ENCODE data around the gene PEX7. TPM values are rescaled to one million over a fixed set of nuclear protein-coding genes. Genes with fewer than 3 reads are reported as not detected.

The PEX7 gene
- total RNA-seq, 2 donors from 2014 or later, result 8.9 to 17.9 TPM

DNA sequence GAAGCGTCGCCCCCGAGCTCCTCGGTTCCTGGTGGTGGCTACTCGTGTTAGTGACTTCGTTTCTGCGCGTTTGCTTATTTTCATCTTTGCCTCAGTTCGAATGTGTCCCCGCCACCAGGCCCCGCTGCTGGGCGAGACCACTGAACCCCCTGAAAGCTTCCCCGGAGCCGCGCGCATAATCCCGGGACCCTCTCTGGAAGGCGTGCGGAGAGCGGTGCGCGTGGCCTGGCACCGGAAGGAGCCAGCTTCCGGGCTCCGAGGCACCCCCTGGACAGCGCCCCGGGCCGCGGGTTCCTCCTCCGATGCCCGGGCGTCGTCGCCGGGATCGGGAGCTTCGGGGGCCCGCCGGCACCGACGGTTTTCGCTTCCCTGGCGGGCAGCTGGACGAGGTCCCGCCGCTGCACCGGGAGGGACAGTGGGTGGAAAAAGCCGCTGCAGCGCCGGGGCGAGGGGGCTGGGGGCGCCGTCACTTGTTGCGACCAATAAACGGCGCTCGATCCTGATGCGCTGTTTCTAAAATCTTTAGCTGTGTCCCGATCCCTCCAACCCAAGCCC is 99.1 kb downstream of the PEX7 start:
- Histone ChIP-seq H3K4me1 (peaks cover 36% of the 10 kb centered on the region), H3K27ac (no peak overlapping the region), H3K4me3 (peak overlapping the region; percentile 34 to 41), H3K9me3 (no peaks in the 10 kb centered on the region), H3K27me3 (peaks cover 0 to 12% of the 10 kb centered on the region in 2 donors), H3K36me3 (replicated peaks in 1 of 2; ENCODE audit: insufficient read depth in 1 of 2, low read depth in 2 of 2) (no peaks in the 10 kb centered on the region)
- TF ChIP-seq POLR2A (IDR thresholded peaks at IDR 0.05), result no peak
- TF ChIP-seq, protein P1, sequence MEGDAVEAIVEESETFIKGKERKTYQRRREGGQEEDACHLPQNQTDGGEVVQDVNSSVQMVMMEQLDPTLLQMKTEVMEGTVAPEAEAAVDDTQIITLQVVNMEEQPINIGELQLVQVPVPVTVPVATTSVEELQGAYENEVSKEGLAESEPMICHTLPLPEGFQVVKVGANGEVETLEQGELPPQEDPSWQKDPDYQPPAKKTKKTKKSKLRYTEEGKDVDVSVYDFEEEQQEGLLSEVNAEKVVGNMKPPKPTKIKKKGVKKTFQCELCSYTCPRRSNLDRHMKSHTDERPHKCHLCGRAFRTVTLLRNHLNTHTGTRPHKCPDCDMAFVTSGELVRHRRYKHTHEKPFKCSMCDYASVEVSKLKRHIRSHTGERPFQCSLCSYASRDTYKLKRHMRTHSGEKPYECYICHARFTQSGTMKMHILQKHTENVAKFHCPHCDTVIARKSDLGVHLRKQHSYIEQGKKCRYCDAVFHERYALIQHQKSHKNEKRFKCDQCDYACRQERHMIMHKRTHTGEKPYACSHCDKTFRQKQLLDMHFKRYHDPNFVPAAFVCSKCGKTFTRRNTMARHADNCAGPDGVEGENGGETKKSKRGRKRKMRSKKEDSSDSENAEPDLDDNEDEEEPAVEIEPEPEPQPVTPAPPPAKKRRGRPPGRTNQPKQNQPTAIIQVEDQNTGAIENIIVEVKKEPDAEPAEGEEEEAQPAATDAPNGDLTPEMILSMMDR (IDR thresholded peaks at IDR 0.05), result no peak
- ATAC-seq, result peak; percentile 64
- DNase-seq, result peak; percentile 10 to 43 (median 28)
- intact Hi-C loops (cut with DNase I), result no loop called here
- 0 to 1% methylated on average over 13 to 59 of the region's 59 CpGs for WGBS, 2 donors

DNA sequence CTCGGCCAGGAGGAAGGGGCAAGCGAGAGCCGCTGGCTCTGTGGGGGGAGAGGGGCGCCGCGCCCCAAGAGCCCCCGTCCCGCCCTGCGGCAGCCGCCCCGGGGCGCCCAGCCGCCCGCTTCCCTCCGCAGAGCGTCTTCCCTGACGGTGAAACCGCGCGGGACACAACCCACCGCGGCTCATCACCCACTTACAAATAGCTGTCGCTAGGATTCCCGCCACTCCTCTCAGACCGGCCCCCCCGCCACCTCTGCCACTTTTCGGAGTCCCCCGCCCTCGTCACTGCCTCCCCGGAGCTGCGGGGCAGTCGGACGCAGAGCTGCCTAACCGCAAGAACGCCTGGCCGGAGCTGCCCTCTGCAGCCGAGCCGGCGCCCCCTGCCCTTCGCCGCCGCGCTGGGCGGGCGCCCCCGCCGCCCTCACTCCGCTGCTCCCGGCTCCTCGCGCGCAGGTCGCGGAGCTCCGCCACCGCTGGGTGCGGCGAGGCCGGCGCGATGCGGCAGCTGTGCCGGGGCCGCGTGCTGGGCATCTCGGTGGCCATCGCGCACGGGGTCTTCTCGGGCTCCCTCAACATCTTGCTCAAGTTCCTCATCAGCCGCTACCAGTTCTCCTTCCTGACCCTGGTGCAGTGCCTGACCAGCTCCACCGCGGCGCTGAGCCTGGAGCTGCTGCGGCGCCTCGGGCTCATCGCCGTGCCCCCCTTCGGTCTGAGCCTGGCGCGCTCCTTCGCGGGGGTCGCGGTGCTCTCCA is 99.7 kb downstream of the PEX7 start, which contains the start of gene SLC35D3:
TSS of gene SLC35D3 (plus strand) at position 366 of the 749 bp plus-strand sequence. CDS start at position 494, 128 bp downstream.
- no peaks in the 10 kb centered on the region for H3K9me3 ChIP-seq
- intact Hi-C loops (cut with DNase I), result no loop called here
- no peak within 1 kb of the TSS for H3K27ac ChIP-seq
- peak; percentile 44 for ATAC-seq
- peak within 1 kb of the TSS; percentile 34 to 41 for H3K4me3 ChIP-seq
- H3K4me1 ChIP-seq, result peaks cover 36% of the 10 kb centered on the region
- peak; percentile 16 to 31 (median 20) for DNase-seq
- peaks cover 0 to 12% of the 10 kb centered on the region in 2 donors for H3K27me3 ChIP-seq
- TF ChIP-seq, protein P1 (IDR thresholded peaks at IDR 0.05), result no peak
- TF ChIP-seq POLR2A (IDR thresholded peaks at IDR 0.05), result no peak
- H3K36me3 ChIP-seq (replicated peaks in 1 of 2; ENCODE audit: insufficient read depth in 1 of 2, low read depth in 2 of 2), result no peaks in the 10 kb centered on the region
- 0 to 1% methylated on average over 11 to 51 of the region's 86 CpGs for WGBS, 2 donors

DNA sequence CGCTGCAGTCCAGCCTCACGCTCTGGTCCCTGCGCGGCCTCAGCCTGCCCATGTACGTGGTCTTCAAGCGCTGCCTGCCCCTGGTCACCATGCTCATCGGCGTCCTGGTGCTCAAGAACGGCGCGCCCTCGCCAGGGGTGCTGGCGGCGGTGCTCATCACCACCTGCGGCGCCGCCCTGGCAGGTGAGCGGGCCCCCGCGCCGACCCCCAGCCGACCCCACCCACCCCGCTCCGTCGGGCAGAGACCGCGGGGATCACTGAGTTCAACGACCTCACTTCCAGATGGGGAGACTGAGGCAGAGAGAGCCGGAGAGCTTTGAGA is 100.3 kb downstream of the PEX7 start:
- WGBS, 2 donors, result 2% methylated on average over 25 of the region's 29 CpGs; no CpG with 5 or more reads in 1 of the 2 donors
- DNase-seq (peak in 2 of 4 donors; percentile 7 to 23), ATAC-seq (peak; percentile 15)
- Histone ChIP-seq H3K4me1 (peaks cover 36% of the 10 kb centered on the region), H3K27ac (no peak overlapping the region), H3K4me3 (no peak overlapping the region), H3K36me3 (replicated peaks in 1 of 2; ENCODE audit: insufficient read depth in 1 of 2, low read depth in 2 of 2) (no peaks in the 10 kb centered on the region), H3K9me3 (no peaks in the 10 kb centered on the region), H3K27me3 (peaks cover 0 to 12% of the 10 kb centered on the region in 2 donors)
- intact Hi-C loops (cut with DNase I), result no loop called here
- no peak for TF ChIP-seq POLR2A (IDR thresholded peaks at IDR 0.05)
- TF ChIP-seq, protein P1 (IDR thresholded peaks at IDR 0.05), result no peak

DNA sequence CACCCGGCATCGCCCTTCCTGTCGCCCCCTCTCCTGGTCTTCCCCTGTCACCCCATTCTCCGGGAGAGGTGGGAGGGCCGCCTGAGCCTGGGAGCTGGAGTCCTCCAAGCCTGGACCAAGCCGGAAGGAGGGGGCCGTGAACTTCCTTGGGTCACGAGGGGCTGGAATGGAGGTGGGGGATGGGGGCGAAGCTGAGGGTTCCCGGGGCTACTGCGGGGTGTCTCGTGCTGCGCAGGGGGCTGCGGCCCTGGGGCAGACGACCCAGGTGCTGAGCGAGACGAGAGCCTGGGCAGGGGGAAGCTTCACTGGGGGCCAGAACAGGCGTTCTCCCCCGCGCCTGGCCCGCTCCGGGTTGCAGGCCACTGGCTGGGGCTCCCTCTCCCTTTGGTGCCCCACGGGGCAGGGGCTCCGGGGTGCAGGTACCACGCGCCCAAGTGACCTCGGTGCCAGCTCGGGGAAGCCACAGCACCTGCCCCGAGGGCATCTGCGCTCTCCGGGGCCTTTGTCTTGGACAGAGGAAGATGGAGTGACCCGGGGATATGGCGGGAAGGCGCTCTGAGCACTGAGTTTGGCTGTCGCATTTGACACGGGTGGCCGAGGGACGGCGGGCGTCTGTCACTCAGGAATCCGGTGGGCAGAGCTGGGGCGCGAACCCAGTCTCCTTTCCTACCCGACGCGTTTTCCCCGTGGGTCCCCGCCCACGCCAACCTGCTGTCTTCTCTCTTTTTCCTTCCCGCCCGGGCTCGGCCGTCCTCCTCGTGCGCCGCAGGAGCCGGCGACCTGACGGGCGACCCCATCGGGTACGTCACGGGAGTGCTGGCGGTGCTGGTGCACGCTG is 100.9 kb downstream of the PEX7 start:
- ATAC-seq (no peak), DNase-seq (no peak)
- H3K27ac ChIP-seq, result no peak overlapping the region
- H3K27me3 ChIP-seq, result peaks cover 0 to 12% of the 10 kb centered on the region in 2 donors
- H3K4me1 ChIP-seq, result peaks cover 36% of the 10 kb centered on the region
- TF ChIP-seq, protein P1 (IDR thresholded peaks at IDR 0.05), result no peak
- TF ChIP-seq POLR2A (IDR thresholded peaks at IDR 0.05), result no peak
- intact Hi-C loops (cut with DNase I), result no loop called here
- 32 to 33% methylated on average over 43 to 65 of the region's 65 CpGs for WGBS, 2 donors
- H3K9me3 ChIP-seq, result no peaks in the 10 kb centered on the region
- no peak overlapping the region for H3K4me3 ChIP-seq
- H3K36me3 ChIP-seq (replicated peaks in 1 of 2; ENCODE audit: insufficient read depth in 1 of 2, low read depth in 2 of 2), result no peaks in the 10 kb centered on the region
